HEK293T (cell line): ENCODE data around the gene SRI.
"Not testable (repeated sequence)": the region's sequence is repeated elsewhere in the genome, so short reads cannot be mapped to it uniquely, and the experiment has no call there.

ENCODE experiments used
- CTCF ChIA-PET: fragments of 350-600 bp; formaldehyde crosslinking; extraction: SDS; loops from one replicate; lab custom pipeline; 2021; ENCODE audit warnings: antibody characterized with exemption, inconsistent platforms; lab: Yijun Ruan, JAX
- POLR2A ChIA-PET: fragments of 350-600 bp; formaldehyde crosslinking; extraction: SDS; loops from one replicate; lab custom pipeline; 2020; ENCODE audit warnings: antibody characterized with exemption, inconsistent platforms; lab: Yijun Ruan, JAX
- DNase-seq: peaks from one replicate; pipeline ENCODE4 v3.0.0; 2012; ENCODE audit warnings: mixed read lengths; ENCODE audit errors: extremely low spot score
- ARNT ChIP-seq: fragments of 450-650 bp; IDR thresholded peaks from 2 replicates; pipeline ENCODE4 v1.6.1; 2017; ENCODE audit warnings: mild to moderate bottlenecking
- BHLHE40 ChIP-seq: fragments of 450-650 bp; IDR thresholded peaks from 2 replicates; pipeline ENCODE4 v1.6.1; 2016; ENCODE audit warnings: mild to moderate bottlenecking, moderate library complexity, borderline replicate concordance
- CTBP1 ChIP-seq: fragments of 450-650 bp; IDR thresholded peaks from 2 replicates; pipeline ENCODE4 v1.6.1; 2016; ENCODE audit warnings: borderline replicate concordance
- ELF4 ChIP-seq: fragments of 450-650 bp; IDR thresholded peaks from 2 replicates; pipeline ENCODE4 v1.6.1; 2017; ENCODE audit warnings: antibody characterized with exemption
- FOXA1 ChIP-seq: fragments of 450-650 bp; IDR thresholded peaks from 2 replicates; pipeline ENCODE4 v1.6.1; 2016; ENCODE audit warnings: mild to moderate bottlenecking
- FOXK2 ChIP-seq: fragments of 450-650 bp; IDR thresholded peaks from 2 replicates; pipeline ENCODE4 v1.6.1; 2016; ENCODE audit warnings: mild to moderate bottlenecking
- FOXM1 ChIP-seq: fragments of 450-650 bp; IDR thresholded peaks from 2 replicates; pipeline ENCODE4 v1.6.1; 2017; ENCODE audit warnings: mild to moderate bottlenecking, borderline replicate concordance
- HDGF ChIP-seq: fragments of 450-650 bp; IDR thresholded peaks from 2 replicates; pipeline ENCODE4 v1.6.1; 2017; ENCODE audit warnings: antibody characterized with exemption, borderline replicate concordance
- L3MBTL2 ChIP-seq: fragments of 450-650 bp; conservative IDR thresholded peaks from 2 replicates; pipeline ENCODE4 v1.6.1; 2016; ENCODE audit warnings: mild to moderate bottlenecking
- LEF1 ChIP-seq: fragments of 450-650 bp; IDR thresholded peaks from 2 replicates; pipeline ENCODE4 v1.6.1; 2017; ENCODE audit warnings: mild to moderate bottlenecking, borderline replicate concordance
- NFRKB ChIP-seq: fragments of 450-650 bp; IDR thresholded peaks from 2 replicates; pipeline ENCODE4 v1.6.1; 2016; ENCODE audit warnings: mild to moderate bottlenecking, moderate library complexity
- SP1 ChIP-seq: fragments of 450-650 bp; IDR thresholded peaks from 2 replicates; pipeline ENCODE4 v1.6.1; 2017
- SUZ12 ChIP-seq: fragments of 450-650 bp; IDR thresholded peaks from 2 replicates; pipeline ENCODE4 v1.6.1; 2016; ENCODE audit warnings: mild to moderate bottlenecking
- TARDBP ChIP-seq: fragments of 450-650 bp; IDR thresholded peaks from 2 replicates; pipeline ENCODE4 v1.6.1; 2016
- ZNF384 ChIP-seq: fragments of 450-650 bp; IDR thresholded peaks from 2 replicates; pipeline ENCODE4 v1.6.1; 2016
- TF ChIP-seq, protein P1 (sequence below): fragments of 450-650 bp; IDR thresholded peaks from 2 replicates; pipeline ENCODE4 v1.6.1; 2016

The SRI gene

DNA sequence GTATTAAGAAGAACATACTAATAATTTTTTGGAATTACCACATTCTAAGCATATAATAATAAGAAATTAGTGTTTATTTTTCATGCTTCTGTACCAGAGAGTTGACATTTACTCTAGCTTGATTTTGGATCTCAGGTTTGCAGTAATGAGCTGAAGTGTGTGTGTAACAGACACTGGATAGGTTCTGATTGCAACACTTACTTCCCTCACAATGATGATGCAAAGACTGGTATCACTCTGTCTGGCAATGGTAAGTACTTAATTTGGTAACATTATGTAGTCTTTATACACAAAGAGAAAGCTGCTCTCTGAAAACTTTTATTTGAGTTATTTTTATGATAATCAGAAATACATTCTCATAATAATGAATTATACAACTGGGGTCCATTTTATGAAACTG is 54.1 kb downstream of the SRI start:
- POLR2A ChIA-PET: no interaction called here
- DNase-seq: no peak
- TF ChIP-seq FOXA1 (no peak), CTBP1 (no peak), ZNF384 (no peak), FOXM1 (no peak), NFRKB (no peak), ELF4 (no peak), TARDBP (no peak), LEF1 (no peak), SUZ12 (no peak), ARNT (no peak), L3MBTL2 (no peak), SP1 (no peak), BHLHE40 (no peak), FOXK2 (no peak), HDGF (no peak)
- TF ChIP-seq, protein P1, sequence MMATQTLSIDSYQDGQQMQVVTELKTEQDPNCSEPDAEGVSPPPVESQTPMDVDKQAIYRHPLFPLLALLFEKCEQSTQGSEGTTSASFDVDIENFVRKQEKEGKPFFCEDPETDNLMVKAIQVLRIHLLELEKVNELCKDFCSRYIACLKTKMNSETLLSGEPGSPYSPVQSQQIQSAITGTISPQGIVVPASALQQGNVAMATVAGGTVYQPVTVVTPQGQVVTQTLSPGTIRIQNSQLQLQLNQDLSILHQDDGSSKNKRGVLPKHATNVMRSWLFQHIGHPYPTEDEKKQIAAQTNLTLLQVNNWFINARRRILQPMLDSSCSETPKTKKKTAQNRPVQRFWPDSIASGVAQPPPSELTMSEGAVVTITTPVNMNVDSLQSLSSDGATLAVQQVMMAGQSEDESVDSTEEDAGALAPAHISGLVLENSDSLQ: no peak
- CTCF ChIA-PET: no interaction called here

DNA sequence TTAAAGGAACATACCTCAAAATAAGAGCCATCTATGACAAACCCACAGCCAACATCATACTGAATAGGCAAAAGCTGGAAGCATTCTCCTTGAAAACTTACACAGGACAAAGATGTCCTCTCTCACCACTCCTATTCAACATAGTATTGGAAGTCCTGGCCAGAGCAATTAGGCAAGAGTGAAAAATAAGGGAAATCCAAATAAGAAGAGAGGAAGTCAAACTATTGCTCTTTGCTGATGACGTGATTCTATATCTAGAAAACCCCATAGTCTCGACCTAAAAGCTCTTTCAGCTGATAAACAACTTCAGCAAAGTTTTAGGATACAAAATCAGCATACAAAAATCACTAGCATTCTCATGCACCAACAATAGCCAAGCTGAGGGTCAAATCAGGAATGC is 60.1 kb downstream of the SRI start:
- DNase-seq, POLR2A ChIA-PET, CTCF ChIA-PET: not testable (repeated sequence)

DNA sequence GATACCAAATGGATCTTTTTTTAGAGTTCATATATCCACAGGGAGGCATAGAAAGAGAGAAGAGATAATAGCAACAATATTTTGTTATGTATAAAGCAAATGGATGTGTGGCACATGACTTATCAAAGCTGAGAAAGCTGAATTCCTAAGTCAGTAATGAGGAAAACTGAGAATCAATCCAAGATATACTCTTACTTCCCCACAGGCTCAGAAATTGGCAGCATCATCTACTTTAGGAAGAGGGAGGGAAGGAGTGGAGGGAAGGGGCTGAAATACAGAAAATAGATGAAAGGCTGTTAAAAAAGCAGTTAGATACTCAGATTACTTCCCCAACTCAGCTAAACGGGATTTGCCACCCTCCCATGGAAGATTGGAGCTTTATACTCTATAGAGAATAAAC is 63.5 kb downstream of the SRI start:
- POLR2A ChIA-PET: no interaction called here
- no peak for DNase-seq
- TF ChIP-seq NFRKB: no peak
- TF ChIP-seq TARDBP: no peak
- no peak for TF ChIP-seq ZNF384
- no peak for TF ChIP-seq ELF4
- no peak for TF ChIP-seq HDGF
- no peak for TF ChIP-seq SP1
- TF ChIP-seq, protein P1: no peak
- TF ChIP-seq SUZ12: no peak
- no peak for TF ChIP-seq LEF1
- TF ChIP-seq ARNT: no peak
- no peak for TF ChIP-seq FOXK2
- no peak for TF ChIP-seq FOXM1
- TF ChIP-seq BHLHE40: no peak
- TF ChIP-seq L3MBTL2: no peak
- no peak for TF ChIP-seq FOXA1
- no peak for TF ChIP-seq CTBP1
- CTCF ChIA-PET: no interaction called here

DNA sequence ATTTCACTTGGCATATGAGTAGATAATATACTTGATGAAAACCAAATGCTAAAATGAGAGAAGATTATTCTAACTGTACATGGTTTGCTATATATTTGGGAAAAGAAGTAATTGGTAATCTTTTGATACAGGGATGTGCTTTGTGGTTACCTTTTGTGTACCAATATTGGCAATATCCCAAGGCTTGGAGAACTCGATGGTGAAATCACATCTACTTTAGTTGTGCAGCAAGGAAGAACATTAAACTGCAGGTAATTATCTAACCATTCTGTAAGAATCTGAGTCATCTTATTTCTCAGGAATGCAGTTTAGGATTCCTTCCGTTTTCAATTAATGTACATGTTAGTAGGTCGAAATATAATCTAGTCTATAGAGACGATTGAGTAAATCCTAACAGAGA is 64.1 kb downstream of the SRI start:
- ChIA-PET POLR2A (no interaction called here), CTCF (no interaction called here)
- no peak for TF ChIP-seq FOXK2
- TF ChIP-seq LEF1: no peak
- no peak for TF ChIP-seq ARNT
- no peak for TF ChIP-seq CTBP1
- DNase-seq: no peak
